ENCODE data around the gene ANXA6. TPM values are rescaled to one million over a fixed set of nuclear protein-coding genes. Genes with fewer than 3 reads are reported as not detected.

Gene ANXA6
- total RNA-seq = 239 and 248 TPM in 2 replicates

GRCh38 chr5:151157426-151158286, at the start of gene ANXA6:
ANXA6 (minus strand) TSS chr5:151157779; CDS start chr5:151147901, 9,878 bp downstream.

DNA sequence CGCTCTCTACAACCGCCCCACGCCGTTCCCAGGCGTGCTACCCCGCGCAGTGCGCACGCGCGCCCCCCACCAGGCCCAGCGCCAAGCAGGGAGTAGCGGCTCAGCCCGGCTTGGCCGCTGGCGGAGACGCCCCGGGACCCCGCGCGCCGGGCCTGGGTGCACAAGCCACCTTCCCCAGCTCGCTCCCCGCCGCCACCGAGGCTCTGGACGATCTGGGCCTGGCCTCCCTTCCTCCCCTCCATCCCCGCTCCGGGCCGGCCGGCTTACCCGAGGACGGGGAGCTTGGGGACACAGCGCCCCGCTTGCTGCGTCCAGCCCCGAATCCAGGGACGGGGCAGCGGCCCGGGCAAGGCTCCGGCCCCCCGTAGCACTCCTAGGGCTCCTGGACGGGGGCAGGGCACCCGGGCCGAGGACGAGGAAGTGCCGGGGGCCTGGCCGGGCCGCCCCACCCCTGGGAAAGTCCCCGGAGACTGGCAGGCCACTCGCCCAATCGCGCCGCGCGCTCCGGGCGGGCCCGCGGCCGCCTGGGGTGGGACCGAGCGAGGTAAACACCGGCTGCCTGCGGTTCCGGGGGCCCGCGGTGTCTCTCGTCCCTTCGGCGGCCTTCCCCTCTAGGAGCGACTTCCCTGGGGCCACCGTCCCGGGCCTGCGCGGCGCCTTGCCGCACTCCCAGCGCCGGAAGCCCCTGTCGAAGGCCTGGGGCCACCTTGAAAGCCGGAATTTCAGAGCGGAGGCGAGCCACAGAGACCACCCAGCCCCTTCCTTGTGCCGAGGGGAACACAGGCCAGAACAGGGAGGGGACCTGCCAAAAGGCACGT, 76.8 kb downstream of the ANXA6 start, which contains the start of gene TNIP1:
TSS of gene TNIP1 (minus strand) at position 422 of the 818 bp plus-strand sequence. CDS start 15,939 bp downstream, outside the sequence.

Other genes starting within 250 kb of the ANXA6 start
- 11.8 and 16.1 TPM in 2 replicates for gene GPX3, start 137.2 kb downstream of the ANXA6 start, total RNA-seq
- gene TNIP1, start 76.7 kb downstream of the ANXA6 start, total RNA-seq = 113 and 119 TPM in 2 replicates
- 18.6 and 18.7 TPM in 2 replicates for gene CCDC69, start 66.3 kb upstream of the ANXA6 start, total RNA-seq
- gene GM2A, start 95.4 kb upstream of the ANXA6 start, total RNA-seq = 27.6 and 28.6 TPM in 2 replicates
- not detected in 2 replicates for gene SLC36A3, start 146.0 kb upstream of the ANXA6 start, total RNA-seq
- gene SLC36A2, start 189.8 kb upstream of the ANXA6 start, total RNA-seq = not detected in 2 replicates